ENCODE measurements around the gene SFXN1. TPM values are rescaled to one million over a fixed set of nuclear protein-coding genes. Genes with fewer than 3 reads are reported as not detected.

Gene SFXN1
- total and polyA plus RNA-seq, 2 donors (not counting 3 experiments of a cell fraction or from before 2014, with no cell fraction given) = 61.7 to 69.3 TPM

- ChIA-PET POLR2A (no interaction called here), CTCF (no interaction called here)
- TF ChIP-seq POLR2AphosphoS5 (IDR thresholded peaks at IDR 0.05; ENCODE audit: insufficient read depth, low read depth, low read length) = no peak
- TF ChIP-seq POLR2A (IDR thresholded peaks at IDR 0.05; ENCODE audit: low read depth, low read length) = no peak
- TF ChIP-seq CTCF (IDR thresholded peaks at IDR 0.05; ENCODE audit: extremely low read depth in 1 of 2, insufficient read depth in 1 of 2, low read depth in 1 of 2, low read length in 2 of 2) = no peak
- TF ChIP-seq EZH2 (IDR thresholded peaks at IDR 0.05; ENCODE audit: borderline replicate concordance, low read depth, low read length, severe bottlenecking) = no peak
- no peak for TF ChIP-seq MYC (IDR thresholded peaks at IDR 0.05; ENCODE audit: low read depth, low read length)
- TF ChIP-seq JUN (IDR thresholded peaks at IDR 0.05; ENCODE audit: borderline replicate concordance, insufficient read depth, insufficient read length, low read depth) = no peak
- TF ChIP-seq MAX (IDR thresholded peaks at IDR 0.05; ENCODE audit: insufficient read depth, insufficient read length) = no peak
- TF ChIP-seq FOS (IDR thresholded peaks at IDR 0.05; ENCODE audit: borderline replicate concordance, insufficient read depth, low read length) = no peak
- no peak for TF ChIP-seq GATA2 (IDR thresholded peaks at IDR 0.05; ENCODE audit: insufficient read depth, insufficient read length, low read depth, low read length)
- no peak overlapping the region for H3K9ac ChIP-seq (replicated peaks; ENCODE audit: extremely low read depth, insufficient read depth, low read length)
- FAIRE-seq (no peak), DNase-seq (ENCODE audit: low read depth, low spot score) (no peak)
- no peaks in the 10 kb centered on the region for H3K36me3 ChIP-seq (ENCODE audit: control insufficient read depth in 2 of 2, extremely low read depth in 1 of 2, insufficient read depth in 2 of 2, low read length in 2 of 2)
- intact Hi-C loops (cut with micrococcal nuclease) = no loop called here
- H3K27ac ChIP-seq (ENCODE audit: insufficient read depth, low read depth, low read length) = no peak overlapping the region
- no peak overlapping the region for H2AFZ ChIP-seq (ENCODE audit: low read depth, low read length)
- no peaks in the 10 kb centered on the region for H3K4me1 ChIP-seq (ENCODE audit: control insufficient read depth, extremely low read depth, insufficient read depth, low read length)
- H3K9me1 ChIP-seq (replicated peaks; ENCODE audit: control insufficient read depth, extremely low read depth, insufficient read depth, low read length) = no peaks in the 10 kb centered on the region
- no peaks in the 10 kb centered on the region for H3K79me2 ChIP-seq (ENCODE audit: control insufficient read depth, insufficient read depth, low read length)
- H3K4me2 ChIP-seq (ENCODE audit: insufficient read depth, low read length) = no peak overlapping the region
- H3K9me3 ChIP-seq (replicated peaks; ENCODE audit: control insufficient read depth, insufficient read depth, low read length) = no peaks in the 10 kb centered on the region
- dilution Hi-C loops (cut with MboI; ENCODE audit: extremely low pct_ligation_motif_present, low sequenced_read_pairs) = no loop called here
- BruUV-seq (replicated peaks) = no TSS peak
- no peak overlapping the region for H3K4me3 ChIP-seq (replicated peaks in 1 of 3; ENCODE audit: insufficient read depth in 1 of 3, low read depth in 1 of 3, low read length in 3 of 3)
- H4K20me1 ChIP-seq (replicated peaks; ENCODE audit: control insufficient read depth, extremely low read depth, insufficient read depth, low read length) = no peaks in the 10 kb centered on the region
- no peaks in the 10 kb centered on the region for H3K27me3 ChIP-seq (ENCODE audit: control insufficient read depth in 2 of 2, insufficient read depth in 2 of 2, low read length in 2 of 2)
Observed at GRCh38 chr5:175436359-175436758, 42.0 kb upstream of the SFXN1 start.
